Cardiac fibroblast (primary cell): ENCODE measurements around the gene MINDY2.

Experiments
- DNase-seq, 2 donors: peaks; one replicate each; pipeline versions ENCODE4 v3.0.0 to v3.0.0-alpha.2; 2010; ENCODE audit warnings: low read depth in 2 of 2
- H3K4me3 ChIP-seq, 2 donors: replicated peaks in 1 of 2; 1 replicate in 1 of 2; 2 replicates in 1 of 2; pipeline ENCODE4 v1.5.1; 2011; ENCODE audit warnings: low read depth in 2 of 2, low read length in 2 of 2, mild to moderate bottlenecking in 2 of 2, moderate library complexity in 1 of 2
- CTCF ChIP-seq: IDR thresholded peaks from one replicate; pipeline ENCODE4 v1.5.1; 2011; ENCODE audit warnings: low read depth, mild to moderate bottlenecking, low read length, inconsistent platforms

Gene MINDY2

GRCh38 chr15:58864602-58865424 is 93.7 kb downstream of the MINDY2 start:
- no peak for TF ChIP-seq CTCF
- peak; percentile 25 to 42 for DNase-seq
- peak overlapping the region; percentile 17 to 26 for H3K4me3 ChIP-seq

- peak; percentile 24 to 25 for DNase-seq
- peak overlapping the region; percentile 17 to 26 for H3K4me3 ChIP-seq
- TF ChIP-seq CTCF = no peak
Observed at GRCh38 chr15:58865425-58865880, 94.4 kb downstream of the MINDY2 start.

GRCh38 chr15:58867926-58868325 is 96.8 kb downstream of the MINDY2 start:
- no peak overlapping the region for H3K4me3 ChIP-seq
- DNase-seq = no peak
- no peak for TF ChIP-seq CTCF

GRCh38 chr15:58870451-58870850 is 99.3 kb downstream of the MINDY2 start:
- no peak for TF ChIP-seq CTCF
- peak; percentile 44 to 75 for DNase-seq
- H3K4me3 ChIP-seq = no peak overlapping the region

GRCh38 chr15:58873267-58873666 is 102.2 kb downstream of the MINDY2 start:
- no peak overlapping the region for H3K4me3 ChIP-seq
- TF ChIP-seq CTCF = no peak
- peak; percentile 45 to 80 for DNase-seq

- no peak for DNase-seq
- TF ChIP-seq CTCF = no peak
- no peak overlapping the region for H3K4me3 ChIP-seq
Observed at GRCh38 chr15:58875343-58875742, 104.2 kb downstream of the MINDY2 start.
